Neural crest cell (in vitro differentiated cells): ENCODE measurements around the gene LIX1. TPM values are rescaled to one million over a fixed set of nuclear protein-coding genes. Genes with fewer than 3 reads are reported as not detected.
A peak's percentile ranks its signal among the peaks of the same experiment; 100 is the strongest.

Source experiments
- DNase-seq: peaks from one replicate; pipeline ENCODE4 v3.0.0; 2021; ENCODE audit warnings: low read depth, mixed read lengths, low spot score
- H3K27ac Mint-ChIP-seq: one replicate; pipeline ENCODE4 v1.8.0; 2021; ENCODE audit warnings: mild to moderate bottlenecking, mixed read lengths; ENCODE audit not compliant: unreplicated experiment
- H3K27me3 Mint-ChIP-seq: 2 replicates; pipeline ENCODE4 v1.8.0; 2021; ENCODE audit warnings: low read depth, mild to moderate bottlenecking, mixed read lengths
- H3K36me3 Mint-ChIP-seq: 2 replicates; pipeline ENCODE4 v1.8.0; 2021; ENCODE audit warnings: low read depth, mild to moderate bottlenecking, mixed read lengths
- H3K4me1 Mint-ChIP-seq: 2 replicates; pipeline ENCODE4 v1.8.0; 2021; ENCODE audit warnings: mixed read lengths
- H3K4me3 Mint-ChIP-seq: one replicate; pipeline ENCODE4 v1.8.0; 2021; ENCODE audit warnings: mild to moderate bottlenecking, mixed read lengths
- H3K9me3 Mint-ChIP-seq: 2 replicates; pipeline ENCODE4 v1.8.0; 2021; ENCODE audit warnings: mixed read lengths
- total RNA-seq: library from RNA; stranded (reverse); gene quantifications from 2 replicates; pipeline ENCODE4 v1.2.1, GENCODE V29; 2021
- TF ChIP-seq, protein P1 (sequence below): fragments of 200-600 bp; sonication (generic); conservative IDR thresholded peaks from 2 replicates; pipeline ENCODE4 v1.5.0; 2021; ENCODE audit warnings: antibody characterized with exemption, mild to moderate bottlenecking

Gene LIX1
- total RNA-seq, 1 donor from 2014 or later, result 19.7 TPM

DNA sequence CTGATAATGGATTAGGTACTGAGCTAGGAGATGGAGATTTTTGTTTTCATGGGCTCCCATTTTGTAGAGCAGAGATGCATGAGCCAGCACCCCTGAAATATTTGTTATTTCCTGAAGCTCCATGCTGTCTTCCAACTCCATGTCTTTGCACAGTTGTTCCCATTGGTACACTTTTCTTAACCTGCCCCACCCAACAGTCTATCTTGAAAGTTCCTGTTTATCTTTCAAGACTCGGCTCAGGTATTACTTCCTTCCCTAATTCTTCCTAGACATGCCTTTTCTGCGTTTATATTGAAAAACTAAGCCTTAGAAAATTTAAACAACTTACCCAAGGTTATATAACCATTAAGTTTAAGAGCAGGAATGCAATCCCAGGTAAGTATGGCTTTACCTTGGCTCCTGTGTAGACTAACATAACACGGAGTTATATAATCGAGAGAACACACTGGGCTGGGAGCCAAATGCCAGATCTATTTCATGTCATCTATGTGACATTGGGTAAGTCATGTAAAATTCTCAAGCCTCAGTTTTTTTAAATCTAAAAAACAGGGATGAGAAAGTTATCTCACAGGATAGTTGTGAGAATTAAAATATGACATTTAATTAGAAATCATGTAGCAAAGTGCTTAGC is 67.4 kb downstream of the LIX1 start:
- no peaks in the 10 kb centered on the region for H3K36me3 Mint-ChIP-seq
- H3K9me3 Mint-ChIP-seq, result peaks cover 4% of the 10 kb centered on the region
- peaks cover 9% of the 10 kb centered on the region for H3K4me1 Mint-ChIP-seq
- H3K4me3 Mint-ChIP-seq, result no peak overlapping the region
- no peak for DNase-seq
- no peak overlapping the region for H3K27ac Mint-ChIP-seq
- TF ChIP-seq, protein P1, sequence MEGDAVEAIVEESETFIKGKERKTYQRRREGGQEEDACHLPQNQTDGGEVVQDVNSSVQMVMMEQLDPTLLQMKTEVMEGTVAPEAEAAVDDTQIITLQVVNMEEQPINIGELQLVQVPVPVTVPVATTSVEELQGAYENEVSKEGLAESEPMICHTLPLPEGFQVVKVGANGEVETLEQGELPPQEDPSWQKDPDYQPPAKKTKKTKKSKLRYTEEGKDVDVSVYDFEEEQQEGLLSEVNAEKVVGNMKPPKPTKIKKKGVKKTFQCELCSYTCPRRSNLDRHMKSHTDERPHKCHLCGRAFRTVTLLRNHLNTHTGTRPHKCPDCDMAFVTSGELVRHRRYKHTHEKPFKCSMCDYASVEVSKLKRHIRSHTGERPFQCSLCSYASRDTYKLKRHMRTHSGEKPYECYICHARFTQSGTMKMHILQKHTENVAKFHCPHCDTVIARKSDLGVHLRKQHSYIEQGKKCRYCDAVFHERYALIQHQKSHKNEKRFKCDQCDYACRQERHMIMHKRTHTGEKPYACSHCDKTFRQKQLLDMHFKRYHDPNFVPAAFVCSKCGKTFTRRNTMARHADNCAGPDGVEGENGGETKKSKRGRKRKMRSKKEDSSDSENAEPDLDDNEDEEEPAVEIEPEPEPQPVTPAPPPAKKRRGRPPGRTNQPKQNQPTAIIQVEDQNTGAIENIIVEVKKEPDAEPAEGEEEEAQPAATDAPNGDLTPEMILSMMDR, result no peak
- H3K27me3 Mint-ChIP-seq, result no peaks in the 10 kb centered on the region

DNA sequence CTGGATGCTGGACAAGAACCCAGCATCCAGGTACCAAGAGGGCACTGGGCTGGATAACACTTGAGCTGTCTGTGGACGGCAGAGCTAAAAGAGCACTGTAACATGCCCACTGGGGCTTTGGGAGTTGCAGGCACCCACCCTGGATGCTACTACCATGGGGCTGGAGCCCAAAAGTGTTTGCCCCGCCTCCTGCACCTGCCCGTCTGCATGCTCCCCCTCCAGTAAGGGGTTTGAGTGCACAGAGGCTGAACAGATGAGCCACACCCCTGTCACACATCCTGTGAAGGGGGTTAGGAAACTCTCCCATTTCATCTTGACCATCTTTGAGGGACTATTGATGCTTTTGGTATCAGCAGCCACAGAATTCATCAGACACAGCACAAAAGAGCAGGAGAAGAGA is 69.0 kb downstream of the LIX1 start:
- no peak for DNase-seq
- TF ChIP-seq, protein P1, result no peak
- Mint-ChIP-seq H3K36me3 (no peaks in the 10 kb centered on the region), H3K9me3 (peaks cover 6% of the 10 kb centered on the region), H3K4me3 (no peak overlapping the region), H3K27me3 (no peaks in the 10 kb centered on the region), H3K4me1 (no peaks in the 10 kb centered on the region), H3K27ac (no peak overlapping the region)

DNA sequence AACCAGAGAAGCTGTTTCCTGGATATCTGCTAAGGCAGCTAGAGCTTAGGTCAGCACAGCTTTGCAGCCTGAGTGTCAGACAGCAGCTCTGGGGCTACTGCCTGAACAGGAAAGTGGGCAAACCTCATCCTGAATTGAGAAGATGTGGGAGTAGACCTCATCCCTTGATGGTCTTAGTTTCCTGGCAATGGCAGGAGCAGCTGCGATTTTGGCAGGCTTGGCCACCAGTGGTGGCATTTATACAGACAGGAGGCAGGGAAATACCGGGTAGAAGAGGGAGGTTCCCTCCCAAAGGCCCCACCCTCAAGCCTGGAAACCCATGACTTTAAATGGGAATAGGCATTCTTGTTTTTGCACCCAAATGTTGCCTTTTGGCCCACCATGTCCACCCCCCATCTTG is 69.7 kb downstream of the LIX1 start:
- peak overlapping the region; percentile 22 for H3K27ac Mint-ChIP-seq
- no peaks in the 10 kb centered on the region for H3K4me1 Mint-ChIP-seq
- TF ChIP-seq, protein P1, result no peak
- peaks cover 7% of the 10 kb centered on the region for H3K9me3 Mint-ChIP-seq
- no peaks in the 10 kb centered on the region for H3K36me3 Mint-ChIP-seq
- H3K4me3 Mint-ChIP-seq, result no peak overlapping the region
- no peak for DNase-seq
- no peaks in the 10 kb centered on the region for H3K27me3 Mint-ChIP-seq

DNA sequence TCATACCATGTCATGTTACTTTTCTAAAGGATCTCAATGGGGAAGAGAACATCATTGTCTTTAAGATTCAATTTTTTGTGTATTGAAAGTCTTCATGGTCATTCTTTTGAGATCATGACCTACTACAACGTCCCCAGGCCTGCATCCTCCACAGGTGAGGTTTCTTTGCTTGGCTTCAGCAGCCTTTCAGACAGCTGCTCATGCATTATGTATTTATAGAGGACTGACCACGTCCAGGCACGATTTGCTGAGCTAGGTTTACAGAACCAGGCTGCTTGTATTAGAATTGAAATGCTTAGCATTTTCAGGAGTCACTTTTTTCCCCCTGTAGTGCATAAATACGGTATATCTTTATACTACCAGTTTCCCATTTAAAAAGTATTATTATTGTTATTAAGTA is 70.4 kb downstream of the LIX1 start:
- H3K4me3 Mint-ChIP-seq, result no peak overlapping the region
- no peak for DNase-seq
- TF ChIP-seq, protein P1, result no peak
- no peaks in the 10 kb centered on the region for H3K4me1 Mint-ChIP-seq
- H3K27me3 Mint-ChIP-seq, result no peaks in the 10 kb centered on the region
- H3K36me3 Mint-ChIP-seq, result no peaks in the 10 kb centered on the region
- peaks cover 7% of the 10 kb centered on the region for H3K9me3 Mint-ChIP-seq
- no peak overlapping the region for H3K27ac Mint-ChIP-seq

DNA sequence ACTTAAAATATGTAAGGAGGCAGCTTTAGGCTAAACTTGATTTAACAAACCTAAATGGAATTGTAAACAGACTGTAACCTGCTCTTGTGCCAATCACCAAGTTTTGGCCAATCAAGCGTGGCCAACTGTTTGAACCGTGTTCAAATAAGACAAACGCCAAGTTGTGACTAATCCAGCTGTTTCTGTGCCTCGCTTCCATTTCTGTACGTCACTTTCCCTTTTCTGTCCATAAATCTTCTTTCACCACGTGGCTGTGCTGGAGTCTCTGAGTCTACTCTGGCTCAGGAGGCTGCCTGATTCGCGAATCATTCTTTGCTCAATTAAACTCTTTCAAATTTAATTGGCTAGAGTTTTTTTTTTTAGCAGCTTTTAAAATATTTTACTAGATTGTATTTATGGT is 71.3 kb downstream of the LIX1 start:
- Mint-ChIP-seq H3K36me3 (no peaks in the 10 kb centered on the region), H3K4me1 (no peaks in the 10 kb centered on the region), H3K4me3 (no peak overlapping the region), H3K27me3 (no peaks in the 10 kb centered on the region), H3K9me3 (peaks cover 7% of the 10 kb centered on the region), H3K27ac (no peak overlapping the region)
- DNase-seq, result no peak
- TF ChIP-seq, protein P1, result no peak

DNA sequence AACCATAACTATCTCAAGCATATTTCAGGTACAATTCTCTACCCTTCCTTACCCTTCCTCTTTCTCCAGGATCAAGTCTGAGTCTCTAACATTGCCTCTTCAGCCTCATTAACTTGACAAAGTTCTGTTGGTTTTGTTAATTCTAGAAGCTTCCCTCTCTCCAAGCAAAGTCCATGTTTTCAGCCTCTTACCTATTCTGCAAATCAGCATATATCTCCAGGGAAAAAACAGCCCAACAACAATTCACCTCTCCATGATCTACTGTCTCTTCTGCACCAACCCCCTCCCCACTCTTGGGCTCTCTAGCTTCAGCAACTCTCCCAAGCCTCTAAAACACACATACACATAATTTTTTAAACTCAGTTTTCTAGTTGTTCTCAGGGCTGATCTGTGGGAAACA is 72.2 kb downstream of the LIX1 start:
- H3K36me3 Mint-ChIP-seq, result no peaks in the 10 kb centered on the region
- no peak overlapping the region for H3K4me3 Mint-ChIP-seq
- no peak overlapping the region for H3K27ac Mint-ChIP-seq
- H3K27me3 Mint-ChIP-seq, result no peaks in the 10 kb centered on the region
- H3K4me1 Mint-ChIP-seq, result peaks cover 5% of the 10 kb centered on the region
- TF ChIP-seq, protein P1, result no peak
- no peak for DNase-seq
- peaks cover 7% of the 10 kb centered on the region for H3K9me3 Mint-ChIP-seq
